Urothelium cell line (cell line): ENCODE data around the gene GRM1.
"Not testable (repeated sequence)": the region's sequence is repeated elsewhere in the genome, so short reads cannot be mapped to it uniquely, and the experiment has no call there.

Experiments
- DNase-seq: peaks from one replicate; pipeline ENCODE4 v3.0.0; 2011; ENCODE audit warnings: low spot score, mixed read lengths
- FAIRE-seq: peaks from 2 replicates; lab custom pipeline; 2011; peaks lifted over from hg19 to GRCh38; lab: Jason Lieb, UNC

The GRM1 gene

DNA sequence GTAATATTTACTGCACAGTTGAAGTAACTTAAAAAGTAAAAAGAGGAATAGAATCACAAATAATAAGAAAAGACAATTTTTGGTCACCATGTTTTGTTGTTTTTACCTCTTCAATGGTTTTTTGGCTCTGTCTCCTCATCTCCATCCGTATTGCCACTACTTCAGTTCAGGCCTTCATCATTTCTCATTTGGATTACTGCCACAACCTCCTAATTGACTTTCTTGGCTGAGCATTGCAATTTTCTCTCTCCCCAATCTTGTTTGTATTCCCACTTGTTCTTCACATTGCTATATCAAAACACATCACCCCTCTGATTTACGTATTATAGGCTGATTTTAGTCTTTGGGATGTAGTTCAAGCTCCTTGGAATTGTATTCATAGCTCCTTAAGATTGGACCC is 161.7 kb downstream of the GRM1 start:
- no peak for DNase-seq
- FAIRE-seq: no peak

DNA sequence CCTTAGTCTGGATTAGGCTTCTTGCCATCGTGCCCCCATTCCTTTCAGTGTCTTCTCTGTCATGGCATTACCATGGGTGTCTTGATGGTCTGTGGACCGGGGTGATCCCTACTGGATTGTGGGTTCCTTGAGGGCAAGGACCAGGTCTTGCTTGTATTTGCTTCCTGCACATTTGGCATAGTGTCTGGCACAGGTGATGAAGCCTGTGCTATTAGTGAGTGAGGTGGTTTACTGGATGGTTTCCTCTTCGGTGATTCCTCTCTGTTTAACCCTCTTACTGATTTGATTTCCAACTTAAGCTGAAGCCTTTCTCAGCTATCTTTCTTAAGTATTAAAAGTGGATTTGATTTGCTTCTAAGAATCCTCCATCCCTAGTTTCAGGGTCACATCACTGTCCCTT is 162.3 kb downstream of the GRM1 start:
- no peak for FAIRE-seq
- no peak for DNase-seq

DNA sequence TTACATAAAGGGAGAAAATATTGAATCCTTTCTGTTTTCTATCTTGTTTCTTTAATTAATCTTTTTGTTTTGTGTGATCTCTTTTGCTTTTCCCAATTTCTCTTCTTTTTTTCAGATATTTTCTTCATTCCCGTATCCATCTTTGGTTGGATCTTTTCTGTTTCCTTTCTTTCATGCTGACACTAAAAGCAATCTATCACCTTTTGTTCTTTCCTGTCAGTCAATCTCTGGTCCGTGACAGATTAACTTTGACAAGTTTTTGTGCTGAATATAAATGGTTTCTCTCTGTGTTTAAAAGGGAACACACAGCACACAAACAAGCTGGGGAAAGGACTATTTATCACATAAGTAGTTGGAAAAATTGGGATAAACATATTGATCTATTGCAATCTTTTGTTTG is 162.8 kb downstream of the GRM1 start:
- no peak for FAIRE-seq
- no peak for DNase-seq

DNA sequence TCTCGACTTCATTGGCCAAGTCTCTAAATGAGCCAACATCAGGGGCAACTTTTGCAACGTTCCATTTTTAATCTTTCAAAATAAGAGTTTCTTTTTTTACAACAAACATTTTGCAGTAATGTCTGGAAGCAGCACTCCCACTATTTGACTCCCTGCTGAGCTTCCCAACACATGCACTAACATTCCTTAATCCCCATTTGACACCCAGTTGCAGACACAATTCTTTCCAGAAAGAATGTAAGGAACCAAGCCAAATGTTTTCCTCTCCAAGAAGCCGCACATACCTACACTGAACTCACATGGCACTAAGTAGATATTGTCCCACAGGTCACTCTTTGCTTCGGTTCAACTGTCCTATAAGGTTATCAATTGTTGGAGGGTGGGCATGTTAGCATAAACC is 165.6 kb downstream of the GRM1 start:
- FAIRE-seq: no peak
- no peak for DNase-seq

DNA sequence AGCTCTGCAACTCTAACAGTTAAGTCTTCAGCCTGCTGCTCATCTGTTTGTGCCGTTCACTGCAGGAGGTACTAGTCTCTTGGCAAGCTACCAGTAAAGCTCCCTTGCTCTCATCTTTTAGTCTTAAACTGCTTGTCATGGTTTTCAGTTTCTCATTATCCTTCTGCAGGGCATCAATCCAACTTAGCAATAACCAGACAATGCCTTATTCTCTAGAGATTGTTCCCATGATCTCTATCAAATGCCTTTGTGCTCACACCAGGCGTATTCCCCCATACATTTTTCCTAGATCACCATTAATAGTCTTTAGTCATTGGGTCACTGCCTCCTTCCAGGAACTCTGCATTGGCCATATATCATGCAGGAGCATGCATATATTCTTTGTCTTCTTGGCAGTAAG is 171.3 kb downstream of the GRM1 start:
- DNase-seq: no peak
- FAIRE-seq: no peak

DNA sequence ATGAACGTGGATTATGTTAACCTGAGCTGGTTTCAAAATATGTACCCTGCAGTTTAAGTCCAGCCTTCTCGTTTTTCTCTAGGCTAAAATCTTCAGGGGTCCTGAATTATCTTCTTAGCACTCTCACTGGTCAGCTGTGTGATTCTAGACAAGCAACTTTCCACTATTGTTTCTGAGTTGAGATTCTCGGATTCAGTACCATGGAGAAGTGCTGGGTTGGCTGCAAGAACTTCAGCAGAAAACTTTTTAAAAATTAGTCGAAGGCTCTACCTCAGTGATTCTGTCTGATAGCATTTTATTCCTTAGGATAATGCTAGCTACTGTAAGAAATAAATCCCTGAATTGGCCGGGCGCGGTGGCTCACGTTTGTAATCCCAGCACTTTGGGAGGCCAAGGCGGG is 173.7 kb downstream of the GRM1 start:
- no peak for DNase-seq
- FAIRE-seq: no peak

DNA sequence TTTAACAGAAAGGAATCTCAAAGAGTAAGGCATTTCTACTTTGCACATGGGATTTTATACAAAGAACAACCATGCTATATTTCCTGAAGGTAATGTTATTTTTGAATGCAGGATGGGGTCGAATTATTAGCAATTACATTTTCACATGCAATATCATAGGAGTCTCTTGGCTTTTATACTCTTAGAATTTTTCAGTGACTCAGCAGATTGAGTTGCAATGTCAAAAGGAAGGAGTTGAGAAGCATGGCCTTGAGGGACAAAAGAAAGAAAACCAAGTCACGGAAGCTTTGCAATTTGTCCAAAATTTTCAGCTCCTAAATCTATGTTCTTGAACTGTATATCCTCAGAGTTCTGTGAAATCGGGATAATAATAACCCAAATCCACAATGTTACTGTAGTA is 181.1 kb downstream of the GRM1 start:
- DNase-seq (no peak), FAIRE-seq (no peak)

DNA sequence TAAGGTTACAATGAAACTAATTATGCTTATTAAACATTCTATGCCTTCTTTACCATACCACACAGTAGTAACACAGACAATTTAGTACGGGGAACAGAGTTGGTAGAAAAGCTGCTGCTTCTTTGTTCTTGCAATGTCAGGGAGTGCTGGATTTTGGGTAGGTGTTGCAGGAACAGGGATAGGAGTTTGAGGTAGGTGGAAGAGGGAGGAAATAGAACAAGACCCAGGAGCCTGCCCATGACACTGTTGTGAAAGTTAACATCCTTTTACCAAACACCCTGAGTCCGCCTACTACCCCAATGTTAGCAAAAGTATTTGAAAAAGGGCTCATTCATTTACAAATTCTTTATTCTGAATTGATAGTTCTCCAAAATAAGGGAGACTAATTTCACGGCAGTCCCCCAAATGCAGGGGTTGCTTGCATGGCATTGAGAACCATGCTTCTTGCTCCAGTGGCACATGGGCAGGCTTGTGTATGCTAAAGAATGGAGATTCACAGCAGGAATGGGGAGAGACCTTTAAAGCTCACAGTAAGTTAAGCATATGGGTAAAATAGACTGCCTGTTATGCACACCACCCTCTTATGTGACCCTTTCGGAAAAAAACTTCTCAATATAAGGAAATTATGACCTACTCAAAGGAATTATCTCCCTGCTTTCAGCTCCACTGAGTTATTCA is 181.7 kb downstream of the GRM1 start:
- DNase-seq (no peak), FAIRE-seq (no peak)

DNA sequence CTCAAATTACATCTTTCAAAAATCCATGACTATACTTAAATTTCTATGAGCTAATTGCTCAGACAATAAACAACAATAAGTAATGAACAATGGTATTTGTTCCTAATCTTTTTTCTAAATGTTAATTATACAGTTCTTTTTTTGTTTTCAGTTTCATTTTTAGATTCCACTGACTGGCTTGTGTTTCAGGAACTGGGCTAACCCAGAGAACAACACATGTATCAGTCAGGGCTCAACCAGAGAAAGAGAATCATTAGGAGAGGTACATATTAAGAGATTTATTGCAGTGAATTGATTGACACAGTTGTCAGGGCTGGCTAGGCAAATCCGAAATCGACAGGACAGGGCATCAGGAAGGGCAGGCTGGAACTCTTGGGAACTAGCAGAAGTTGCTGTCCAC is 182.8 kb downstream of the GRM1 start:
- FAIRE-seq: no peak
- no peak for DNase-seq

DNA sequence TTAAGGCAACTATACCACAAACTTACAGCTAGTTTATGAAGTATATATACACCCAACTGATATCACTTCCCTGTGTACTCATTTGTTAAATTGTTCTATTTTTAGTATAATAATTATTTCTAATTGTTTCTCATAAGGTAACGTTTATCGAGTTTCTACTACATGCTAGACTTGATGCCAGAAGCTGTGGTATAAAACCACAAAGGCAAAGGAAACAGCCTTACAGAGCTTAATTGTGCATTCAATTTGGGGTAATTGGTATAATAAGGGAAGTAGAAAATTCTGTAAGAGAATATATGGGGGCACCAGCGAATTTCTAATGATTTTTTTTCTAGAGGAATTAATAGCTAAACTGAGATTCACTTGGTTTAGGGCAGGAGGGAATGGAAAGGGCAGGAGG is 183.9 kb downstream of the GRM1 start:
- no peak for FAIRE-seq

DNA sequence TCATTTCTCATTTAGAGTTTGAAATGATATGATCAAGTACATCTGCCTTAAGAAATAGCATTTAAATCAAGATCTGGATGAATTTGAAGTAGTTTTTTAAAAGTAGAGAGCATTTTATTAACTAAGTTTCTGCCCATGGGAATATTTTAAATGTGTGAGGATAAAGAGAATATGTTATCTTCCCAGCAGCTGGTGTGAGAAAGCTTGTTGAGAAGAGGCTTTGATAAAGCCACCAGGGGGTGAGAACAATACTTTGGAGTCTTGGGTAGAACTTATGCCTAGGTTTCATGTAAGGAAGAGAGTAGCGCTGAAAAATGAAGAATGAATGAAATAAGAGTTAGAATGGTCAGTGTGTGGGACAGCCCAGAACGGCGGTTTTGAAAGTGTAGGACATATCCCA is 190.2 kb downstream of the GRM1 start:
- DNase-seq: no peak

More for the DNA sequence above, 183.9 kb downstream of the GRM1 start:
- no peak for DNase-seq

DNA sequence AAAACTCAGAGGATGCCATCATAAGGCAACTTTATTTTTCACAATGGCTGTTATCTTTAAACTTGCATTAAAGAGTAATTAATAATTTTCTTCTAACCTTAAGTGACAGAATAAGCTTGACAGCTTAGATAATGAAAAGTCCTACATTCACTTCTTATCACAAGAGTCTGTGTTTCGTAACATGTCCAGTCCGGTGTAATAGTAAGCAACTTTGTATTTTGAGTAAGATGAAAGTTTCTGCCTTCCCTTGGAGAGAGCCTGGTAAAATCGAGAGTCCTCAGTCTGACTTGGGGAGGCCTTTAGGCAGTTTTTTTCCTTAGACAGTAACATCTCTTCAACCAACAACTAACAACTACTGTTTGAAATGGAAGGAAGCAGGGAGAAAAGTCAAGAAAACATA is 195.6 kb downstream of the GRM1 start:
- FAIRE-seq: no peak
- DNase-seq: no peak

More for the DNA sequence above, 190.2 kb downstream of the GRM1 start:
- FAIRE-seq: no peak

DNA sequence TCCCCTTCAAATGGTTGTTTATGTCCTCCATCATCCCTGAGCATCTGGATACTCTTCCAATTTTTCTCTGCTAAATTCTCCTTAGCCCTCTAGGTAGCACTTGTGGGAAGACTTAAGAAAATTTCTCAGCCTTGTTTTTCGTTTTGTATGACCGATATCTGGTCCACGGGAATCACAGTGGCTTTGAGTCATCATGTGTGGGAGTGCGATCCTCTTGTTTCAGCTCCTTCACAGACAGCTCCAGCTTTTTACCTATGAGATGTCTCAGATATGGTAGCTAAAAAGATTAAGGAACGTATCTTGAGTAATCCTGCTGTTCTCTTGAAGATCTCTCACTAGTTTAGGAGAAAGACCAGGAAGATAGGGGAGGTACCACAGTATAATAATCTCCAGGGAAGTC is 196.1 kb downstream of the GRM1 start:
- FAIRE-seq (no peak), DNase-seq (no peak)

DNA sequence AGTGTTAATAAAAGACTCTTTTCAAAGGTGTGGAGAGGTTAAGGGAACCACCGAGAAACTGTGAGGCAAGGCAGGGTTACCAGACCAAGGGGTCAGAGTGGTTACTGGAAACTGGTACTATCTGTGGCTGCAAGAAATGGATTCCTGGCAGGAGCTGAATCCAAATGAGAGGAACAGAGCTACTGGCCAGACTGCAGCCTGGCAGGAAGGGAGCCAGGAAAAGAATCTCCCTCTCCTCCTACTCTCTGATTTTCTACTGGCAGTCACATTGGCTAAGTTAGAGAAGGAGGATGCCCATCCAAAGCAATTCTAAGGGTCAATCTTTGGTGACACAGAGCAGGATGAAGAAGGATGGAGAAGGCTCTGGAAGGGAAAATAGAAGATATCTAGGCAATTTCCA is 211.5 kb downstream of the GRM1 start:
- FAIRE-seq (no peak), DNase-seq (no peak)

DNA sequence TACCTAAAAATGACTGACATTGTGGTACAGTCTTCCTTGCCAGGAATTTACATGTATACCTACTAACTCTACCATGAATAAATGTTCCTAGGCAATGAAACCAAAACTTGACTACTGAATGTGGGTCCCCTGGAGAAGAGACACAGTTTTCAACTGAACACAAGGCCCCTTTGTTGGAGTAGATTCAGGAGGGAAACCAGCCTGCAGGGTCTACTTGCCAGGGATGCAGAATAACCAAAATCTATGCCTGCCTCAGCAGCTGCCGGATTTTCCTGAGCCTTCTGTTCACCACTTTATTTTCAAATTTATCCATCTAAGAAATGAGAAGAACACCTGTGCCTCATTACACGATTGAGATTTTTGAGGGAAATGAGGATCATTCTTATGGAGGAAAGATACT is 211.9 kb downstream of the GRM1 start:
- no peak for FAIRE-seq
- no peak for DNase-seq

DNA sequence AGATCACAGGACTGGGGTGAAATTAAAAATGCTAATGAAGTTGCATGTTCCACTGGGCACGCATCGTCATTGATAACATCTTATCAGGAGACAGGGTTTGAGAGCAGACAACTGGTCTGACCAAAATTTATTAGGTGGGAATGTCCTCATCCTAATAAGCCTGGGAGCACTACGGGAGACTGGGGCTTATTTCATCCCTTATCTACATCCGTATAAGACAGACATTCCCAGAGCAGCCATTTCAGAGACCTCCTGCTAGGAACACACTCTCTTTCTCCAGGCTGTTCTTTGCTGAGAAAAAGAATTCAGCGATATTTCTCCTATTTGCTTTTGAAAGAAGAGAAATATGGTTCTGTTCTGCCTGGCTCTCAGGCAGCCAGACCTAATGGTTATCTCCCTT is 214.8 kb downstream of the GRM1 start:
- FAIRE-seq, DNase-seq: not testable (repeated sequence)

DNA sequence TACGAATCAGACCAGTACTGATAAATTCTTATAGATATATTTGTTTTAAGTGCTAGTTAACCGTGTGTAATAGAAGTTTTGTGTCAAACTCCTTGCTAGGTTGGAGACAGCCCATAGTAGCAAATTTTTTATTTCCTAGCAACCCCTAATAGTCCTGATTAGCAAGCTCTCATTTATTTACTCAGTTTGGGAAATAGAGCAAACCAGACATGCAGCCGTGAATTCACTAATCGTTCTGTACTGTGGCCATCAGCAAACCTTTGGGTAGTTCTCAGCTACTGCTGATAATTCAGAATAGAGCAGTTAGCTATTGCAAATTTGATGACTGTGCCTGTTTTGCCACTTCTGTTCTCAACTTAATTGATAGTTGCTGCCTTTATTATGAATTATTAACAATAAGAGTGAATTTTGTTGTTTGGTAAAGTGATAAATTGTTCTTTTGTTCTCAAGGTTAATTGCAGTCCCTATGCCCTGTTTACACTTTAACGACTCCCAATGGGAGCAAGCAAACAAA is 215.8 kb downstream of the GRM1 start:
- DNase-seq (no peak), FAIRE-seq (no peak)

DNA sequence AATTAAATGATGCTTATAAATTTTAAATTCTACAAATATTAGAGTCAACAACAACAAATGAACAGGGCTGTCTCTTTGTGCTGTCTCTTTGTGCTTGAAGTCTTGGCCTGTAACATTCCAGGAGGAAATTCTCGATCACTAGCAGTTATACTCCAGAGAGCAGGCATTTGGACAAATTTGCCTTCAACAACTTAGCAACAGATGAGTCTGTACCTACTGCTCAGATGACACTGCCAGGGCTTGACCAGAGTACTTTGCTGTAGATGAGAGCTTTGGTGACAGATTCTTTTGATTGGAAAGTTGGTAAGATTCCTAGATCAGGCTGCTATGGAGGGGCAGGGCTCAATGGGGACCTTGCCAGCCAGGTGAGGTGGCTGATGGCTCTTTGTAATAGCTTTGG is 217.2 kb downstream of the GRM1 start:
- DNase-seq (no peak), FAIRE-seq (no peak)

DNA sequence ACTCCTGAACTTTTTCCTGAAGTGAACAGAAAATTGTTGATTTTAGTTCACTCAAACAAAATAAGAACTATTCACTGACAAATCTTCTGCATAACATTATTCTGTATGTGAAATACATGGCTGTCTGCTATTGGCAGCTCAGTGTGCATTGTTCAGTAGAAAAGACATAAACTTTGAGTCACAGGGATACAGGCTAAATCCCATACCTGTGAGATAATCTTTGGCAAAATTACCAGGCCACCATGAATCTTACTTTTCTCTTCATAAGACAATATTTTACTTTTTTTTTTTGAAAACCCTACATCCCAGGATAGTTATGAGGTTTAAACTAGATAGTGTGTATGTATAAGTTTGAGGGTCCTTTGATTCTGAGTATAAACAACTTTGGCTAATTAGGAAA is 224.8 kb downstream of the GRM1 start:
- FAIRE-seq: no peak
- DNase-seq: no peak

DNA sequence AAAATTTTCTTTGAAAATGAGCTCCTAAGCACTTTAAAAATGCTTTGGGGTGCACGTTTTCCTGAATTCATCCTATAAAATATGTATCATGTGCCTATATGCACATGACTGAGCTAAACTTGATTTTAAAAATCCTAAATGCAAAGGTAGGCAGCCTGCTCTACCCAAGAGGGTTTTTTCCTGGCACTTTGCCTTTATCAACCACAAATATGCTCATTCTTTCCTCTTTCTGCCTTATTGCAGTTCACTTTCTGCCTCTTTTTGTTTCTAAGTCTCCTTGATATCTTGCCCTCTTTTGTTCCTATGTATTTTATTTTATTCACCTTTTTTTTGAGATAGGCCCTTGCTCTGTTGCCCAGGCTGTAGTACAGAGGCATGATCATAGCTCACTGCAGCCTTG is 229.3 kb downstream of the GRM1 start:
- DNase-seq (no peak), FAIRE-seq (no peak)

DNA sequence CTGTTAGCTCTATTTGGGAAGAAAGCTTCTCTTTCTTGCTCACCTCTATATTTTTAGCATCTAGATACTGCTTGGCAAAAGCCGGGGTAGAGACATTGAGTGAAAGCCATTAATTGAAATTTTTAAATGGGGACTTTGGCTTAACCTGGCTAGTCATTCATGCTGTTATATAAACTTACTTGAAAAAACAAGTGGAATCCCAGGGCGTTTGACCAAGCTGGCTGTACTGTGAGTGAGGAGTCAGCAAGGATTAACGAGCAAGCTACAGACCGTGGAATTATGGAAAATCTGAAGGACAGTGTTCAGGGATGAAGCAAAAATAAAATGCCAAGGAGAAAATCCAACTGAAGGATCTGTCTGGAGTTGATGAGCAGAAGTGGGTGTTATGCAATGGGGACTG is 232.0 kb downstream of the GRM1 start:
- no peak for FAIRE-seq

DNA sequence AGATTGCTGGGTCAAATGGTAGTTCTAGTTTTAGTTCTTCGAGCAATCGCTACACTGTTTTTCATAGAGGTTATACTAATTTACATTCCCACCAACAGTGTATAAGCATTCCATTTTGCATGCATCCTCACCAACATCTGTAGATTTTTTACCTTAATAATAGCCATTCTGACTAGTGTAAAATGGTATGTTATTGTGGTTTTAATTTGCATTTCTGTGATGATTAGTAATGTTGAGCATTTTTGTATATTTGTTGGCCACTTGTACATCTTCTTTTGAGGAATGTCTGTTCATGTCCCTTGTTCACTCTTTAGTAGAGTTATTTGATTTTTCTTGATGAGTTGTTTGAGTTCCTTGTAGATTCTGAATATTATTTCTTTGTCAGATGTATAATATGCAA is 236.2 kb downstream of the GRM1 start:
- DNase-seq (no peak), FAIRE-seq (no peak)

More for the DNA sequence above, 232.0 kb downstream of the GRM1 start:
- DNase-seq: no peak

DNA sequence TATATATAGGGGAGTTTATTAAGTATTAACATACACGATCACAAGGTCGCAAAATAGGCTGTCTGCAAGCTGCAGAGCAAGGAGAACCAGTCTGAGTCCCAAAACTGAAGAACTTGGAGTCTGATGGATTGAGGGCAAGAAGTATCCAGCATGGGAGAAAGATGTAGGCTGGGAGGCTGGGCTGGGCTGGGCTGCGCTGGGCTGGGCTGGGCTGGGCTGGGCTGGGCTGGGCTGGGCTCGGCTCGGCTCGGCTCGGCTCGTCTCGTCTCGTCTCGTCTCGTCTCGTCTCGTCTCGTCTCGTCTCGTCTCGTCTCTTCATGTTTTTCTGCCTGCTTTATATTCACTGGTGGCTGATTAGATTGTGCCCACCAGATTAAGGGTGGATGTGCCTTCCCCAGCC is 238.6 kb downstream of the GRM1 start:
- DNase-seq: no peak
- no peak for FAIRE-seq
